ENCODE data around the gene HSPA14.

DNA sequence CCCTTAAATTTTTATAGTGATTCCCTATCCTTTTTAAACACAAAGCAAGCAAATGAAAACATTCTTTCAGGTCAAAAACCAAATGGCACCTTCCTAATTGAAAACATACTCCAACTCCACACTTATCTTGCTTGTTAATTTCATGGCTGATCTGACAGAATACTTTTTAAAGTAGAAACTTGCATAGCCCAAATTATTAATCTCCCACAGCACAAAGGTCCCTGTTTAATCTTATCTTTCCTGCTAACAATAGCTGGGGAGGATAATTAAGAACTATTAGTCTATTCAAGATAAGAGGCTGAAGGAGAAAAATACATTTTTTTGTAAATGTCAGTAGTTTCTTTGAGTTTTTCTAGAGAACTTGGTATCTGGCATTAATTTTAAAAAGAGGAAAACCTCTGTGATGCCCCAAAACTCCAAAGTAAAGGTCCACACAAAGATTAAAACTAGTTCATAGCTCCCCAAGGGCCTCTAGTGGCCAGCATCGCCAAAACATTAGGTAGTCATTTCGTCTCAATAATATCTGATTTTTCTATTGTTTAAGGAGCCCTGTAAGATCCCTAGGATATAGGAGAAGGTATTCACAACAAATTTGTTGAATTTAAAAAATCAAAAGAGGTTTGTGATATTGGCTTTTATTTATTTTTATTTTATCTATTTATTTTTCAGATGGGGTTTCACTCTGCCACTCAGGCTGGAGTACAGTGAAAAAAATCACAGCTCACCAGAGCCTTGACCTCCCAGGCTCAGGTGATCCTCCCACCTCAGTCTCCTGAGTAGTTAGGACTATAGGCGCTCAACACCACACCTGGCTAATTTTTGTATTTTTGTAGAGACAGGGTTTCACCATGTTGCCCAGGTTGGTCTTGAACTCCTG lies 15.0 kb upstream of the HSPA14 start:
- TF ChIP-seq, protein P1, sequence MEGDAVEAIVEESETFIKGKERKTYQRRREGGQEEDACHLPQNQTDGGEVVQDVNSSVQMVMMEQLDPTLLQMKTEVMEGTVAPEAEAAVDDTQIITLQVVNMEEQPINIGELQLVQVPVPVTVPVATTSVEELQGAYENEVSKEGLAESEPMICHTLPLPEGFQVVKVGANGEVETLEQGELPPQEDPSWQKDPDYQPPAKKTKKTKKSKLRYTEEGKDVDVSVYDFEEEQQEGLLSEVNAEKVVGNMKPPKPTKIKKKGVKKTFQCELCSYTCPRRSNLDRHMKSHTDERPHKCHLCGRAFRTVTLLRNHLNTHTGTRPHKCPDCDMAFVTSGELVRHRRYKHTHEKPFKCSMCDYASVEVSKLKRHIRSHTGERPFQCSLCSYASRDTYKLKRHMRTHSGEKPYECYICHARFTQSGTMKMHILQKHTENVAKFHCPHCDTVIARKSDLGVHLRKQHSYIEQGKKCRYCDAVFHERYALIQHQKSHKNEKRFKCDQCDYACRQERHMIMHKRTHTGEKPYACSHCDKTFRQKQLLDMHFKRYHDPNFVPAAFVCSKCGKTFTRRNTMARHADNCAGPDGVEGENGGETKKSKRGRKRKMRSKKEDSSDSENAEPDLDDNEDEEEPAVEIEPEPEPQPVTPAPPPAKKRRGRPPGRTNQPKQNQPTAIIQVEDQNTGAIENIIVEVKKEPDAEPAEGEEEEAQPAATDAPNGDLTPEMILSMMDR (IDR thresholded peaks at IDR 0.05; ENCODE audit: low read length), result peak; percentile 83
- no peak for TF ChIP-seq EZH2 (IDR thresholded peaks at IDR 0.05; ENCODE audit: borderline replicate concordance, low read length)

Data from OCI-LY1 (cell line).